ENCODE results near the gene PALS1.

DNA sequence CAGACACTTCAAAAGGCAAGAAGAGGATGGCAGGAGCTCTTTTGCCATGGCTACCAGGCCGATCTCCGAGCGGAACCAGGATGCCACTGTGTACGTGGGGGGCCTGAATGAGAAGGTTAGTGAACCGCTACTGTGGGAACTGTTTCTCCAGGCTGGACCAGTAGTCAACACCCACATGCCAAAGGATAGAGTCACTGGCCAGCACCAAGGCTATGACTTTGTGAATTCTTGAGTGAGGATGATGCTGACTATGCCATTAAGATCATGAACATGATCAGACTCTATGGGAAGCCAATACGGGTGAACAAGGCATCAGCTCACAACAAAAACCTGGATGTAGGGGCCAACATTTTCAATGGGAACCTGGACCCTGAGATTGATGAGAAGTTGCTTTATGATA, 42.2 kb upstream of the PALS1 start:
- TF ChIP-seq, protein P1, sequence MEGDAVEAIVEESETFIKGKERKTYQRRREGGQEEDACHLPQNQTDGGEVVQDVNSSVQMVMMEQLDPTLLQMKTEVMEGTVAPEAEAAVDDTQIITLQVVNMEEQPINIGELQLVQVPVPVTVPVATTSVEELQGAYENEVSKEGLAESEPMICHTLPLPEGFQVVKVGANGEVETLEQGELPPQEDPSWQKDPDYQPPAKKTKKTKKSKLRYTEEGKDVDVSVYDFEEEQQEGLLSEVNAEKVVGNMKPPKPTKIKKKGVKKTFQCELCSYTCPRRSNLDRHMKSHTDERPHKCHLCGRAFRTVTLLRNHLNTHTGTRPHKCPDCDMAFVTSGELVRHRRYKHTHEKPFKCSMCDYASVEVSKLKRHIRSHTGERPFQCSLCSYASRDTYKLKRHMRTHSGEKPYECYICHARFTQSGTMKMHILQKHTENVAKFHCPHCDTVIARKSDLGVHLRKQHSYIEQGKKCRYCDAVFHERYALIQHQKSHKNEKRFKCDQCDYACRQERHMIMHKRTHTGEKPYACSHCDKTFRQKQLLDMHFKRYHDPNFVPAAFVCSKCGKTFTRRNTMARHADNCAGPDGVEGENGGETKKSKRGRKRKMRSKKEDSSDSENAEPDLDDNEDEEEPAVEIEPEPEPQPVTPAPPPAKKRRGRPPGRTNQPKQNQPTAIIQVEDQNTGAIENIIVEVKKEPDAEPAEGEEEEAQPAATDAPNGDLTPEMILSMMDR (IDR thresholded peaks at IDR 0.05): no peak
- TF ChIP-seq POLR2A (IDR thresholded peaks at IDR 0.05): no peak
